Trophoblast cell (in vitro differentiated cells and primary cell): ENCODE measurements around the gene GTF2E1.
"Not testable (repeated sequence)": the region's sequence is repeated elsewhere in the genome, so short reads cannot be mapped to it uniquely, and the experiment has no call there.

Source experiments
- DNase-seq, 2 donors: peaks; one replicate each; pipeline ENCODE4 v3.0.0-alpha.2; 2016
- H2AFZ ChIP-seq: 2 replicates; pipeline ENCODE4 v1.6.1; 2013; ENCODE audit warnings: low read length, moderate library complexity, mild to moderate bottlenecking; ENCODE audit not compliant: insufficient read depth, poor library complexity
- H2AK5ac ChIP-seq: 2 replicates; pipeline ENCODE4 v1.6.1; 2013; ENCODE audit warnings: mild to moderate bottlenecking, low read length
- H2BK120ac ChIP-seq: 2 replicates; pipeline ENCODE4 v1.6.1; 2013; ENCODE audit warnings: low read length, mild to moderate bottlenecking, moderate library complexity; ENCODE audit not compliant: insufficient read depth, poor library complexity
- H2BK12ac ChIP-seq: 2 replicates; pipeline ENCODE4 v1.6.1; 2013; ENCODE audit warnings: mild to moderate bottlenecking, low read length, moderate library complexity
- H2BK5ac ChIP-seq: 2 replicates; pipeline ENCODE4 v1.6.1; 2013; ENCODE audit warnings: low read length, low read depth, moderate library complexity, mild to moderate bottlenecking; ENCODE audit not compliant: poor library complexity
- H3K14ac ChIP-seq: 2 replicates; pipeline ENCODE4 v1.6.1; 2013; ENCODE audit warnings: mild to moderate bottlenecking, low read length
- H3K18ac ChIP-seq: 2 replicates; pipeline ENCODE4 v1.6.1; 2013; ENCODE audit warnings: mild to moderate bottlenecking, low read length
- H3K23ac ChIP-seq: 2 replicates; pipeline ENCODE4 v1.6.1; 2013; ENCODE audit warnings: low read length
- H3K27ac ChIP-seq: 2 replicates; pipeline ENCODE4 v1.5.1; 2013; ENCODE audit warnings: low read depth, mild to moderate bottlenecking, inconsistent platforms, low read length, moderate library complexity
- H3K27me3 ChIP-seq: 2 replicates; pipeline ENCODE4 v1.6.1; 2013; ENCODE audit warnings: inconsistent platforms, mild to moderate bottlenecking, low read length, moderate library complexity; ENCODE audit not compliant: insufficient read depth
- H3K36me3 ChIP-seq, 2 experiments: 1 replicate in 1 of 2; 2 replicates in 1 of 2; pipeline ENCODE4 v1.6.1; 2013; ENCODE audit warnings: low read length in 2 of 2, mild to moderate bottlenecking in 2 of 2, moderate library complexity in 1 of 2; ENCODE audit not compliant: insufficient read depth in 2 of 2, control insufficient read depth in 1 of 2
- H3K4ac ChIP-seq: 2 replicates; pipeline ENCODE4 v1.6.1; 2013; ENCODE audit warnings: low read depth, mild to moderate bottlenecking, low read length, moderate library complexity
- H3K4me1 ChIP-seq, 2 experiments: 1 replicate in 1 of 2; 2 replicates in 1 of 2; pipeline ENCODE4 v1.6.1; 2013; ENCODE audit warnings: low read length in 2 of 2, mild to moderate bottlenecking in 2 of 2, moderate library complexity in 1 of 2; ENCODE audit not compliant: insufficient read depth in 2 of 2, control insufficient read depth in 1 of 2
- H3K4me2 ChIP-seq: 2 replicates; pipeline ENCODE4 v1.6.1; 2013; ENCODE audit warnings: inconsistent platforms, mild to moderate bottlenecking, low read length, moderate library complexity
- H3K4me3 ChIP-seq: 2 replicates; pipeline ENCODE4 v1.5.1; 2013; ENCODE audit warnings: mild to moderate bottlenecking, low read depth, low read length, inconsistent platforms
- H3K79me1 ChIP-seq: one replicate; pipeline ENCODE4 v1.6.1; 2013; ENCODE audit warnings: low read length
- H3K79me2 ChIP-seq: 2 replicates; pipeline ENCODE4 v1.6.1; 2013; ENCODE audit warnings: low read length, mild to moderate bottlenecking; ENCODE audit not compliant: control insufficient read depth, insufficient read depth, poor library complexity
- H3K9ac ChIP-seq: 2 replicates; pipeline ENCODE4 v1.6.1; 2013; ENCODE audit warnings: mild to moderate bottlenecking, low read length
- H3K9me3 ChIP-seq: 2 replicates; pipeline ENCODE4 v1.6.1; 2013; ENCODE audit warnings: low read depth, mild to moderate bottlenecking, control low read depth, inconsistent platforms, low read length; ENCODE audit not compliant: insufficient read depth
- H4K12ac ChIP-seq: 2 replicates; pipeline ENCODE4 v1.6.1; 2013; ENCODE audit warnings: low read depth, mild to moderate bottlenecking, low read length, moderate library complexity
- H4K8ac ChIP-seq: 2 replicates; pipeline ENCODE4 v1.6.1; 2013; ENCODE audit warnings: low read depth, mild to moderate bottlenecking, low read length, moderate library complexity
- H4K91ac ChIP-seq: one replicate; pipeline ENCODE4 v1.6.1; 2013; ENCODE audit warnings: low read depth, mild to moderate bottlenecking, low read length, moderate library complexity
- WGBS: extraction: QIAGEN DNeasy Blood & Tissue Kit; methylation state at CpG from one replicate; pipeline ENCODE4 v1.1.7; 2013; ENCODE audit warnings: missing lambda C conversion rate; ENCODE audit not compliant: insufficient read length, insufficient coverage; ENCODE audit errors: extremely low coverage; 5-methylcytosine and 5-hydroxymethylcytosine counted together

Gene GTF2E1

GRCh38 chr3:120719167-120719834, 23.2 kb upstream of the GTF2E1 start:
- H3K4me1 ChIP-seq, H3K79me1 ChIP-seq, H3K23ac ChIP-seq, H3K79me2 ChIP-seq, H2AK5ac ChIP-seq, H3K27me3 ChIP-seq, H3K27ac ChIP-seq, H3K36me3 ChIP-seq, H3K9me3 ChIP-seq, H2BK12ac ChIP-seq, DNase-seq: not testable (repeated sequence)
- Histone ChIP-seq H4K91ac (peak overlapping the region; percentile 87), H3K4me2 (peak overlapping the region; percentile 46), H2AFZ (peak overlapping the region; percentile 56), H3K4me3 (peak overlapping the region; percentile 41), H3K9ac (peak overlapping the region; percentile 62), H2BK5ac (peak overlapping the region; percentile 9), H4K12ac (peak overlapping the region; percentile 35), H4K8ac (peak overlapping the region; percentile 80), H3K14ac (peak overlapping the region; percentile 39), H2BK120ac (peak overlapping the region; percentile 20), H3K4ac (peak overlapping the region; percentile 12), H3K18ac (peak overlapping the region; percentile 49)
- WGBS: no CpG with 5 or more reads among the region's 20 CpGs

- Histone ChIP-seq H3K18ac (no peak overlapping the region), H2AK5ac (no peak overlapping the region), H2BK12ac (no peak overlapping the region), H3K36me3 (no peaks in the 10 kb centered on the region), H3K4me2 (no peak overlapping the region), H2BK120ac (no peak overlapping the region), H3K27me3 (no peaks in the 10 kb centered on the region), H3K23ac (no peak overlapping the region), H3K9me3 (no peaks in the 10 kb centered on the region), H3K79me1 (no peaks in the 10 kb centered on the region), H3K79me2 (no peaks in the 10 kb centered on the region), H3K9ac (no peak overlapping the region), H3K4ac (no peak overlapping the region), H2BK5ac (no peak overlapping the region), H3K4me3 (no peak overlapping the region), H3K4me1 (no peaks in the 10 kb centered on the region), H4K8ac (no peak overlapping the region), H4K91ac (no peak overlapping the region), H3K14ac (no peak overlapping the region), H3K27ac (no peak overlapping the region), H4K12ac (no peak overlapping the region), H2AFZ (no peak overlapping the region)
- DNase-seq: no peak
- no CpG with 5 or more reads among the region's 1 CpG for WGBS
These were observed 15.8 kb upstream of the GTF2E1 start for GRCh38 chr3:120726791-120727190.

DNA sequence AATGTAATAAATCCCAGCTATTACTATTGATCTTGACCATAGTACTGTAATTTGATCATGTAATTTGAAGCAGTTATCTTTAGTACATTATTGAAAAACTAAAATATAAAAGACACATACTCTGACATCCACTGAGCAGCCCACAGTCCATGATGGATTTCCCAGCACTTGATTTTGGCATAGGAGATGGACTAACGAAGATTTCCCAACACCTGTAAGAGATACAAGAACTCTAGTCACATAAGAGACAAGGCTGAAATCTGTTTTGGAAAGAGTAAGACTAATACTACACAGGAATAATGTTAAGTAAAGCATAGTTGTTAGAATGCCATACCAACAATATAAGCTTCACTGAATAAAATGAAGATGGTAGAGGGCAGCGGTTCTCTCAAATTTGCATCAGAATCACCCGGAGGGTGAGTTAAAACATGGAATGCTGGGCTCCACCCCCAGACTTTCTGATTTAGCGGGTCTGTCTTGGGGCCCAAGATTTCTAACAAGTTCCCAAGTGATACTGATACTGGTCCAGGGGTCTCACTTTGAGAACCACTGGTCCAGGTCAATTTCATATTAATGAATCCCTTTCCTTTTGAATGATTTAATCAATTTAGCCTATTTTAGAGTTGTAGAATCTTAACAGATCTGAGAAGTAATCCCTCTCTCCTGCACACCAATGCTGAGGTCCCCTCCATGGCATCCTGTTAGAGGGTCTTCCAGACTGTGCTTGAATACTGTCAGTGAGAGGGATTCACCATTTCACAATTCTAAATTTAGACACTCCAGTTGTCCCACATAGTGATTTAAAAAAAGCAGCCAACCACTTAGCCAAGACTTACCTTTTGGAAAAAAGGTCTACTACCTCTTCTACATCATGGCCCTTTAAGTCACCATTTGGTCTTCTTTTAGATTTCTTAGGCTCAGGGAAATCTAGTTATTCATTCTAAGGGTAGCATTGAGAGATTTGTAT, 11.7 kb upstream of the GTF2E1 start:
- H3K27me3 ChIP-seq: no peaks in the 10 kb centered on the region
- H3K79me2 ChIP-seq: no peaks in the 10 kb centered on the region
- no peak overlapping the region for H2AK5ac ChIP-seq
- no peak overlapping the region for H3K4me2 ChIP-seq
- no peak overlapping the region for H2BK12ac ChIP-seq
- H3K79me1 ChIP-seq: no peaks in the 10 kb centered on the region
- H2BK5ac ChIP-seq: no peak overlapping the region
- no peak overlapping the region for H2AFZ ChIP-seq
- no peak overlapping the region for H4K91ac ChIP-seq
- no peak overlapping the region for H2BK120ac ChIP-seq
- no peak overlapping the region for H3K18ac ChIP-seq
- no peak overlapping the region for H3K4me3 ChIP-seq
- H4K8ac ChIP-seq: no peak overlapping the region
- no peak overlapping the region for H3K23ac ChIP-seq
- no CpG with 5 or more reads among the region's 4 CpGs for WGBS
- no peak overlapping the region for H4K12ac ChIP-seq
- no peak overlapping the region for H3K4ac ChIP-seq
- DNase-seq: no peak
- no peak overlapping the region for H3K9ac ChIP-seq
- no peaks in the 10 kb centered on the region for H3K36me3 ChIP-seq
- no peaks in the 10 kb centered on the region for H3K9me3 ChIP-seq
- H3K27ac ChIP-seq: no peak overlapping the region
- H3K14ac ChIP-seq: no peak overlapping the region
- no peaks in the 10 kb centered on the region for H3K4me1 ChIP-seq

- not testable (repeated sequence) for H4K91ac ChIP-seq, H3K79me1 ChIP-seq, H3K9ac ChIP-seq, H3K36me3 ChIP-seq, H2BK5ac ChIP-seq, H3K4me1 ChIP-seq, H2AFZ ChIP-seq, H2AK5ac ChIP-seq, H2BK120ac ChIP-seq, DNase-seq, H3K23ac ChIP-seq, H3K18ac ChIP-seq, H3K79me2 ChIP-seq, H3K27me3 ChIP-seq, H3K27ac ChIP-seq, H3K4ac ChIP-seq, H3K4me3 ChIP-seq, H2BK12ac ChIP-seq, H4K8ac ChIP-seq, H3K9me3 ChIP-seq, H3K4me2 ChIP-seq, H4K12ac ChIP-seq, H3K14ac ChIP-seq
- WGBS: no CpG with 5 or more reads among the region's 8 CpGs
These were observed 4.5 kb upstream of the GTF2E1 start for GRCh38 chr3:120738006-120738405.
